SJSA1 (cell line): ENCODE measurements around the gene FRMD4B. TPM values are rescaled to one million over a fixed set of nuclear protein-coding genes. Genes with fewer than 3 reads are reported as not detected.
A peak's percentile ranks its signal among the peaks of the same experiment; 100 is the strongest.
"Not testable (repeated sequence)": the region's sequence is repeated elsewhere in the genome, so short reads cannot be mapped to it uniquely, and the experiment has no call there.

ENCODE experiments used
- DNase-seq, 2 experiments: peaks; one replicate each; pipeline ENCODE4 v3.0.0-alpha.2; 2015 to 2020; ENCODE audit warnings: low spot score in 2 of 2, low read depth in 1 of 2
- H3K27ac ChIP-seq: fragments of 250-450 bp; sonication (Bioruptor Pico); 2 replicates; pipeline ENCODE4 v1.5.1; 2020; ENCODE audit warnings: mild to moderate bottlenecking, moderate library complexity
- H3K27me3 ChIP-seq: fragments of 250-450 bp; sonication (Bioruptor Pico); replicated peaks from 2 replicates; pipeline ENCODE4 v1.5.1; 2020; ENCODE audit warnings: mild to moderate bottlenecking, moderate library complexity
- H3K36me3 ChIP-seq: fragments of 250-450 bp; sonication (Bioruptor Pico); 2 replicates; pipeline ENCODE4 v1.5.1; 2020; ENCODE audit warnings: mild to moderate bottlenecking
- H3K4me1 ChIP-seq: fragments of 250-450 bp; sonication (Bioruptor Pico); replicated peaks from 2 replicates; pipeline ENCODE4 v1.6.1; 2021; ENCODE audit warnings: mild to moderate bottlenecking
- H3K4me3 ChIP-seq: fragments of 250-450 bp; sonication (Bioruptor Pico); 2 replicates; pipeline ENCODE4 v1.5.1; 2020; ENCODE audit warnings: mild to moderate bottlenecking
- H3K9me3 ChIP-seq: fragments of 250-450 bp; sonication (Bioruptor Pico); replicated peaks from 2 replicates; pipeline ENCODE4 v1.5.1; 2020; ENCODE audit warnings: mild to moderate bottlenecking
- total RNA-seq: library from RNA; depleted of rRNA; stranded (reverse); fragments of >200 nt; shearing (Covaris generic); gene quantifications from 2 replicates; pipeline ENCODE4 v1.2.3, GENCODE V29; 2014

Gene FRMD4B
- total RNA-seq, 1 experiment from 2014 or later, result 1.3 TPM

DNA sequence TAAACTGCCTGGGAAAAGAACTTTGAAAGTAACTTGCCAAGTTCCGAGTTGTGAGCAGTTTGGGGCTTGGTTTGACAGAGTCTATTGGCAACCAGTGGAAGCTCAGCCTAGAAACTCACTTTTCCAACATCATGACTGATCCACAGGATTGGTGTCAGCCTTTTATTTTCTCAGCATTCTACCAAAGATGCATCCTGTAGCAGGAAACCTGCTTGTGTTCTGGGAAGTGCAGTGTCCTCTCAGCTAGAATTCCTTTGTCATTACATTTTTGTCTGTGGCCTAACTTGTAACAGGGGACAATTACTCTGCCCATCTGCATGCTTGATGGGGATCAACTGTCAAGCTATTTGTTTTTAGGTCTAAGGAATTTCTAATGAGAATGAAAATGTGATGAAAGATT is 146.8 kb downstream of the FRMD4B start:
- no peak overlapping the region for H3K27ac ChIP-seq
- peaks cover 12% of the 10 kb centered on the region for H3K4me1 ChIP-seq
- H3K9me3 ChIP-seq, result no peaks in the 10 kb centered on the region
- no peak for DNase-seq
- no peaks in the 10 kb centered on the region for H3K36me3 ChIP-seq
- H3K4me3 ChIP-seq, result no peak overlapping the region
- H3K27me3 ChIP-seq, result no peaks in the 10 kb centered on the region; the same call in 1 of the 2 replicates

- no peak for DNase-seq
- H3K4me3 ChIP-seq, result no peak overlapping the region
- no peak overlapping the region for H3K27ac ChIP-seq
- H3K27me3 ChIP-seq, result no peaks in the 10 kb centered on the region; the same call in 1 of the 2 replicates
- H3K36me3 ChIP-seq, result no peaks in the 10 kb centered on the region
- no peaks in the 10 kb centered on the region for H3K4me1 ChIP-seq
- H3K9me3 ChIP-seq, result no peaks in the 10 kb centered on the region
These were observed 148.8 kb downstream of the FRMD4B start for GRCh38 chr3:69236812-69237707.

GRCh38 chr3:69235882-69236281 is 150.0 kb downstream of the FRMD4B start:
- Histone ChIP-seq H3K27ac (no peak overlapping the region), H3K9me3 (no peaks in the 10 kb centered on the region), H3K4me3 (no peak overlapping the region)

DNA sequence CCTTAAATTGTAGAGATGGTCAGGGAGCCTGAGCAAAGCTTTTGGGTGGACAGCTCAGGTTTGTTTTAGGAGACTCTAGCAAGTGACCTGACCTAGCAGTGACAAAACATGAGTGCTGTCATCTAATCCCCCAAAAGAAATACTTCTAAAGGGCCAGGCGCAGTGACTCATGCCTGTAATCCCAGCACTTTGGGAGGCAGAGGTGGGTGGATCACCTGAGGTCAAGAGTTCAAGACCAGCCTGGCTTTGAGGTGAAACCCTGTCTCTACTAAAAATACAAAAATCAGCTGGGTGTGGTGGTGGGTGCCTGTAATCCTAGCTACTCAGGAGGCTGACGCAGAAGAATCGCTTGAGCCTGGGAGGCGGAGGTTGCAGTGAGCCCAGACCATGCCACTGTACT is 150.7 kb downstream of the FRMD4B start:
- H3K27ac ChIP-seq, DNase-seq, H3K36me3 ChIP-seq, H3K4me1 ChIP-seq, H3K27me3 ChIP-seq, H3K4me3 ChIP-seq, H3K9me3 ChIP-seq: not testable (repeated sequence)

More at GRCh38 chr3:69235882-69236281, 150.0 kb downstream of the FRMD4B start:
- Histone ChIP-seq H3K27me3 (no peaks in the 10 kb centered on the region; the same call in 1 of the 2 replicates), H3K36me3 (no peaks in the 10 kb centered on the region), H3K4me1 (no peaks in the 10 kb centered on the region)
- no peak for DNase-seq

- no peak for DNase-seq
- no peaks in the 10 kb centered on the region for H3K4me1 ChIP-seq
- H3K4me3 ChIP-seq, result no peak overlapping the region
- no peaks in the 10 kb centered on the region for H3K9me3 ChIP-seq
- no peaks in the 10 kb centered on the region for H3K27me3 ChIP-seq
- no peak overlapping the region for H3K27ac ChIP-seq
- H3K36me3 ChIP-seq, result no peaks in the 10 kb centered on the region
These were observed 153.4 kb downstream of the FRMD4B start for GRCh38 chr3:69232482-69232881.

DNA sequence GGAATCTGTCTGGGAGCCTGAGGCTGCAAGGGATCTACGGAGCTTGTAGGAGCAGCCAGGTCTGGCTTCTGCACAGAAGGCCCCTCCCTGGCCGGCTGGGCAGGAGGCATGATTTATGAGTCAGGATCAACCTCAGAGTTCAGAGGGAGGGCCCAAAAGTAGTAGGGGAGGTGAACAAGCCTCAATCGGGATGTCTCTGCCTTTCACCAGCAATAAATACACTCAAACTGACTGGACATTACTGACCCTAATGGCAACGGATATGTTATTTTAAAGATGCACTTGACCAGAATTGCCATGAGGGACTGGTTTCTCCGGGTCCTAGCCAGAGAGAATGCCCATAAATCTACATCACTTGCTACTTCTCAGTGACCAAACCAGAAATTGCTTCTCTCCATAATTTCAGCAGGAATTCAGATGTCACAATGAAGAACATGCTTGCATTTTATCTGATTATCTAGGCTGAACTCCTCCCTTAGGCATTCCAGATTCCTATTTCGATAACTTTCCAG is 153.9 kb downstream of the FRMD4B start:
- Histone ChIP-seq H3K9me3 (no peaks in the 10 kb centered on the region), H3K36me3 (no peaks in the 10 kb centered on the region), H3K27ac (no peak overlapping the region), H3K27me3 (no peaks in the 10 kb centered on the region), H3K4me1 (no peaks in the 10 kb centered on the region), H3K4me3 (no peak overlapping the region)
- no peak for DNase-seq

GRCh38 chr3:69226071-69226470 is 159.8 kb downstream of the FRMD4B start:
- Histone ChIP-seq H3K36me3 (no peaks in the 10 kb centered on the region), H3K9me3 (no peaks in the 10 kb centered on the region), H3K4me1 (no peaks in the 10 kb centered on the region), H3K27ac (no peak overlapping the region), H3K27me3 (no peaks in the 10 kb centered on the region), H3K4me3 (no peak overlapping the region)
- no peak for DNase-seq

GRCh38 chr3:69219101-69219708 is 166.7 kb downstream of the FRMD4B start:
- no peaks in the 10 kb centered on the region for H3K4me1 ChIP-seq
- H3K27me3 ChIP-seq, result no peaks in the 10 kb centered on the region
- H3K36me3 ChIP-seq, result no peaks in the 10 kb centered on the region
- DNase-seq, result no peak
- no peaks in the 10 kb centered on the region for H3K9me3 ChIP-seq
- H3K27ac ChIP-seq, result no peak overlapping the region
- no peak overlapping the region for H3K4me3 ChIP-seq

DNA sequence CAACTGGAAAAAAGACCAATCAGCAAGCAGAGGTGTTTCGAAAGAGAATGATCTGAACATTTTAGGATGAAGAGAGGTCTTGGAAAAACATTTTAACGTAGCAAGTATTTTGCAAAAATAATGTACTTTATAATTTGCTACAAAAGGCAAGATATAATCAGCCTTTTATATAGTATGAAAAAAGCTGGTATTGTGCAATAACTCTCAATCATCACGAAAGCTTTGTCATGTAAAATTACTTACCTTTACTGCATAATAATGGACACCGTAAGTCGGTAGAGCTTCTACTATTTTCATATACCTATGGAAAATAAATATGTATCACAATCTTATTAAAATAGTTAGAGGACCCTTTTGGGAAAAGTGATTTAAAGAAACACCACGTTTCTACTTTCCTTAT is 167.8 kb downstream of the FRMD4B start:
- no peak for DNase-seq
- no peaks in the 10 kb centered on the region for H3K36me3 ChIP-seq
- H3K27me3 ChIP-seq, result no peaks in the 10 kb centered on the region
- H3K27ac ChIP-seq, result no peak overlapping the region
- no peaks in the 10 kb centered on the region for H3K4me1 ChIP-seq
- no peak overlapping the region for H3K4me3 ChIP-seq
- no peaks in the 10 kb centered on the region for H3K9me3 ChIP-seq

- H3K36me3 ChIP-seq, result no peaks in the 10 kb centered on the region
- H3K27me3 ChIP-seq, result no peaks in the 10 kb centered on the region
- H3K4me3 ChIP-seq, result no peak overlapping the region
- no peak overlapping the region for H3K27ac ChIP-seq
- H3K4me1 ChIP-seq, result no peaks in the 10 kb centered on the region
- no peak for DNase-seq
- H3K9me3 ChIP-seq, result no peaks in the 10 kb centered on the region
These were observed 168.9 kb downstream of the FRMD4B start for GRCh38 chr3:69216981-69217380.

DNA sequence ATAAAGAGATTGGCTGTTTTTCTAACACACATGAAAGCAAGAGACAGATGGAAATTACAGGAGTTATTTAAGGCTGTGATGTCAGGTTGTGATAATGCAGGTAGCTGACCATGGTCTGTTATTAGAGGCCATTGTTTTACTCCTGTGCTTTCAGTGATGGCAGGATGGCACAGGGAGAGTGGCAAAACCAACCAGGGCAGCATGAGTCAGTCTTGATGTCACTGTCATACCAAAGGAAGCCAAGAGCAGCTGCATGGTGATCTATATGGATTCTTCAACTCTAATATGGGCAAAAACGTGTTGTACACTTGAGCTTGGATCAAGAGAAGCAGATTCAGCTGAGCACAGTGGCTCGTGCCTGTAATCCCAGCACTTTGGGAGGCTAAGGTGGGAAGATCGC is 171.6 kb downstream of the FRMD4B start:
- no peak for DNase-seq
- H3K9me3 ChIP-seq, result no peaks in the 10 kb centered on the region
- H3K27ac ChIP-seq, result no peak overlapping the region

GRCh38 chr3:69212411-69213160 is 173.3 kb downstream of the FRMD4B start:
- H3K4me1 ChIP-seq, result no peaks in the 10 kb centered on the region
- peak in 1 of 2 experiments; percentile 5 for DNase-seq
- H3K4me3 ChIP-seq, result no peak overlapping the region
- H3K9me3 ChIP-seq, result no peaks in the 10 kb centered on the region
- H3K27ac ChIP-seq, result no peak overlapping the region
- no peaks in the 10 kb centered on the region for H3K27me3 ChIP-seq
- no peaks in the 10 kb centered on the region for H3K36me3 ChIP-seq

More for the DNA sequence above, 171.6 kb downstream of the FRMD4B start:
- H3K4me3 ChIP-seq, result no peak overlapping the region
- H3K36me3 ChIP-seq, result no peaks in the 10 kb centered on the region
- no peaks in the 10 kb centered on the region for H3K4me1 ChIP-seq
- H3K27me3 ChIP-seq, result no peaks in the 10 kb centered on the region

GRCh38 chr3:69210068-69210730 is 175.7 kb downstream of the FRMD4B start:
- DNase-seq, result no peak
- Histone ChIP-seq H3K4me1 (no peaks in the 10 kb centered on the region), H3K9me3 (no peaks in the 10 kb centered on the region), H3K36me3 (no peaks in the 10 kb centered on the region), H3K4me3 (no peak overlapping the region), H3K27ac (no peak overlapping the region), H3K27me3 (no peaks in the 10 kb centered on the region)
